ENCODE results near the gene KIR3DL1. TPM values are rescaled to one million over a fixed set of nuclear protein-coding genes. Genes with fewer than 3 reads are reported as not detected.

KIR3DL1 gene
- total RNA-seq, 1 experiment from 2014 or later = not detected

- peaks cover 15% of the 10 kb centered on the region for H3K27me3 ChIP-seq (ENCODE audit: control insufficient read depth, insufficient read depth, low read length)
These were observed 61.2 kb downstream of the KIR3DL1 start for GRCh38 chr19:54877471-54877870.

More at GRCh38 chr19:54877471-54877870, 61.2 kb downstream of the KIR3DL1 start:
- TF ChIP-seq CTCF (IDR thresholded peaks at IDR 0.05) = no peak
- TF ChIP-seq REST (IDR thresholded peaks at IDR 0.05; ENCODE audit: insufficient read depth in 1 of 2, low read depth in 2 of 2, low read length in 1 of 2) = no peak
- no peak for TF ChIP-seq TCF7L2 (IDR thresholded peaks at IDR 0.05; ENCODE audit: low read depth, low read length)
- no peak for TF ChIP-seq SIN3A (IDR thresholded peaks at IDR 0.05; ENCODE audit: borderline replicate concordance, insufficient read depth, low read depth, low read length)
- TF ChIP-seq POLR2AphosphoS5 (IDR thresholded peaks at IDR 0.05; ENCODE audit: low read depth, low read length) = no peak
- in situ Hi-C loops (cut with HindIII; ENCODE audit: low pct_unique_long_range_greater_than_20kb, low sequenced_read_pairs) (no loop called here), intact Hi-C loops (cut with micrococcal nuclease; ENCODE audit: unreplicated experiment) (no loop called here)
- ATAC-seq = no peak
- POLR2A ChIA-PET = no interaction called here
- H3K9me3 ChIP-seq (ENCODE audit: control insufficient read depth, insufficient read depth, low read depth, low read length) = no peaks in the 10 kb centered on the region
- no peak overlapping the region for H3K4me3 ChIP-seq (ENCODE audit: low read depth in 2 of 2, low read length in 2 of 2)
- DNase-seq (ENCODE audit: low read depth, low spot score) = no peak
- BruUV-seq (replicated peaks) = no TSS peak
- no peaks in the 10 kb centered on the region for H3K36me3 ChIP-seq (ENCODE audit: control insufficient read depth, insufficient read depth, low read length)
- CTCF ChIA-PET = no interaction called here
- H3K27ac ChIP-seq (ENCODE audit: low read length) = no peak overlapping the region
- H3K4me1 ChIP-seq (ENCODE audit: control insufficient read depth, insufficient read depth, low read length) = no peaks in the 10 kb centered on the region

Other genes with a start within 250 kb of the KIR3DL1 start
- gene LILRA2, start 242.7 kb upstream of the KIR3DL1 start, total RNA-seq (2021; ENCODE audit: unreplicated experiment) = not detected
- not detected for gene LILRA1, start 222.8 kb upstream of the KIR3DL1 start, total RNA-seq (2021; ENCODE audit: unreplicated experiment)
- 0.08 TPM for gene LILRB1, start 186.0 kb upstream of the KIR3DL1 start, total RNA-seq (2021; ENCODE audit: unreplicated experiment)
- gene LILRB4, start 153.5 kb upstream of the KIR3DL1 start, total RNA-seq (2021; ENCODE audit: unreplicated experiment) = not detected
- gene KIR3DL3, start 92.0 kb upstream of the KIR3DL1 start, total RNA-seq (2021; ENCODE audit: unreplicated experiment) = not detected
- not detected for gene KIR2DL3, start 78.0 kb upstream of the KIR3DL1 start, total RNA-seq (2021; ENCODE audit: unreplicated experiment)
- not detected for gene KIR2DL1, start 46.7 kb upstream of the KIR3DL1 start, total RNA-seq (2021; ENCODE audit: unreplicated experiment)
- not detected for gene KIR2DL4, start 12.9 kb upstream of the KIR3DL1 start, total RNA-seq (2021; ENCODE audit: unreplicated experiment)
- gene KIR2DS4, start 16.2 kb downstream of the KIR3DL1 start, total RNA-seq (2021; ENCODE audit: unreplicated experiment) = not detected
- not detected for gene KIR3DL2, start 34.0 kb downstream of the KIR3DL1 start, total RNA-seq (2021; ENCODE audit: unreplicated experiment)
- gene FCAR, start 57.8 kb downstream of the KIR3DL1 start, total RNA-seq (2021; ENCODE audit: unreplicated experiment) = not detected
- gene NCR1, start 89.7 kb downstream of the KIR3DL1 start, total RNA-seq (2021; ENCODE audit: unreplicated experiment) = not detected
- not detected for gene NLRP7, start 131.1 kb downstream of the KIR3DL1 start, total RNA-seq (2021; ENCODE audit: unreplicated experiment)
- 0.18 TPM for gene NLRP2, start 149.9 kb downstream of the KIR3DL1 start, total RNA-seq (2021; ENCODE audit: unreplicated experiment)
- 1.2 TPM for gene GP6, start 221.8 kb downstream of the KIR3DL1 start, total RNA-seq (2021; ENCODE audit: unreplicated experiment)
- gene RDH13, start 246.7 kb downstream of the KIR3DL1 start, total RNA-seq (2021; ENCODE audit: unreplicated experiment) = 37.8 TPM